ENCODE results near the gene CAPRIN1. TPM values are rescaled to one million over a fixed set of nuclear protein-coding genes. Genes with fewer than 3 reads are reported as not detected.

CAPRIN1 gene
- total and polyA plus RNA-seq, 2 experiments from 2014 or later = 119 to 365 TPM

GRCh38 chr11:34013898-34014571 is 37.5 kb upstream of the CAPRIN1 start:
- Histone ChIP-seq H3K4me3 (no peak overlapping the region), H4K20me1 (replicated peaks; ENCODE audit: insufficient read depth) (no peaks in the 10 kb centered on the region), H3K27ac (ENCODE audit: low read depth) (no peak overlapping the region), H3K36me3 (ENCODE audit: insufficient read depth) (no peaks in the 10 kb centered on the region), H3K4me2 (no peak overlapping the region), H3K79me2 (replicated peaks; ENCODE audit: insufficient read depth) (no peaks in the 10 kb centered on the region), H3K4me1 (ENCODE audit: insufficient read depth) (no peaks in the 10 kb centered on the region), H3F3A (replicated peaks; ENCODE audit: low read depth) (no peaks in the 10 kb centered on the region), H3K9me2 (ENCODE audit: insufficient read depth) (no peaks in the 10 kb centered on the region), H2AFZ (no peak overlapping the region; the same call in 1 of the 2 replicates), H3K27me3 (ENCODE audit: insufficient read depth) (no peaks in the 10 kb centered on the region)
- H3K4me1 Mint-ChIP-seq = no peaks in the 10 kb centered on the region
- DNase-seq (ENCODE audit: low spot score) (no peak), ATAC-seq (no peak)
- TF ChIP-seq CREB1 (CRISPR knock-in tag; IDR thresholded peaks at IDR 0.05; ENCODE audit: low read depth) (no peak), ZNF331 (CRISPR knock-in tag; IDR thresholded peaks at IDR 0.05; ENCODE audit: low read depth) (no peak), ZNF462 (CRISPR knock-in tag; IDR thresholded peaks at IDR 0.05) (no peak), ZNF114 (CRISPR knock-in tag; IDR thresholded peaks at IDR 0.05) (no peak), NANOG (IDR thresholded peaks at IDR 0.05; ENCODE audit: borderline replicate concordance) (no peak), POLR2AphosphoS5 (IDR thresholded peaks at IDR 0.05; ENCODE audit: low read depth) (no peak), JUNB (IDR thresholded peaks at IDR 0.05; ENCODE audit: unreplicated experiment) (no peak)
- H3K4me3 Mint-ChIP-seq = no peak overlapping the region
- no peaks in the 10 kb centered on the region; the same call in 2 of the 3 replicates for H3K9me3 Mint-ChIP-seq
- H3K36me3 Mint-ChIP-seq (ENCODE audit: low read depth) = no peaks in the 10 kb centered on the region
- no peak overlapping the region for H3K27ac Mint-ChIP-seq
- peaks cover 2% of the 10 kb centered on the region for H3K27me3 Mint-ChIP-seq (ENCODE audit: insufficient read depth, low read depth, poor library complexity)

Data from GM23338 (cell line).